Testis (tissue), 3 donors: Measurements from ENCODE around the gene HNRNPL. TPM values are rescaled to one million over a fixed set of nuclear protein-coding genes. Genes with fewer than 3 reads are reported as not detected.
"Not testable (repeated sequence)": the region's sequence is repeated elsewhere in the genome, so short reads cannot be mapped to it uniquely, and the experiment has no call there.

Experiments used
- DNase-seq: peaks from one replicate; pipeline ENCODE4 v3.0.0-alpha.2; 2019
- H3K27ac ChIP-seq, 2 donors: fragments of 200-600 bp; sonication (generic); one replicate each; pipeline ENCODE4 v1.5.1; 2019
- H3K27me3 ChIP-seq: fragments of 200-600 bp; sonication (generic); one replicate; pipeline ENCODE4 v1.5.1; 2019
- H3K36me3 ChIP-seq: fragments of 200-600 bp; sonication (generic); one replicate; pipeline ENCODE4 v1.5.1; 2017; ENCODE audit warnings: low read depth; ENCODE audit errors: missing control alignments
- H3K4me1 ChIP-seq: fragments of 200-600 bp; sonication (generic); one replicate; pipeline ENCODE4 v1.5.1; 2019
- H3K4me3 ChIP-seq, 2 donors: fragments of 200-600 bp; sonication (generic); one replicate each; pipeline ENCODE4 v1.5.1; 2017 to 2019
- H3K9me3 ChIP-seq: fragments of 200-600 bp; sonication (generic); one replicate; pipeline ENCODE4 v1.5.1; 2017
- POLR2A ChIP-seq: fragments of 450-650 bp; IDR thresholded peaks from one replicate; pipeline ENCODE4 v1.6.1; 2017; ENCODE audit warnings: antibody characterized with exemption, mild to moderate bottlenecking, moderate library complexity
- WGBS, 2 donors: methylation state at CpG; one replicate each; pipeline ENCODE4 v1.1.5; 2018; 5-methylcytosine and 5-hydroxymethylcytosine counted together
- intact Hi-C: fragments of 100-400 bp; cut with DNase I; formaldehyde crosslinking; loops from one replicate; pipeline ENCODE4 v1.15.1; 2023; ENCODE audit warnings: low total_unique reads
- polyA plus RNA-seq: library from polyadenylated mRNA; stranded (reverse); fragments of 350-450 nt; fragmentation: Illumina TruSeq; extraction: RNeasy Lipid Tissue Mini Kit (QIAGEN cat#74804); gene quantifications from one replicate; pipeline ENCODE4 v1.2.3, GENCODE V29; 2014; ENCODE audit warnings: low read depth, low replicate concordance; ENCODE audit not compliant: insufficient read depth
- total RNA-seq, 2 donors: library from RNA; depleted of rRNA; stranded (reverse); fragments of >200 nt; gene quantifications; one replicate each; pipeline ENCODE4 v1.2.3, GENCODE V29; 2016
- TF ChIP-seq, protein P1 (sequence below), 3 experiments: fragments of 450-650 bp in 2 of 3; fragments of 200-600 bp in 1 of 3; sonication (generic) in 1 of 3; IDR thresholded peaks; one replicate each; pipeline ENCODE4 v1.5.1; 2016 to 2019; ENCODE audit warnings: antibody characterized with exemption in 3 of 3, mild to moderate bottlenecking in 2 of 3, moderate library complexity in 1 of 3

The HNRNPL gene
- total and polyA plus RNA-seq, 3 donors from 2014 or later: 216 to 307 (median 249) TPM

DNA sequence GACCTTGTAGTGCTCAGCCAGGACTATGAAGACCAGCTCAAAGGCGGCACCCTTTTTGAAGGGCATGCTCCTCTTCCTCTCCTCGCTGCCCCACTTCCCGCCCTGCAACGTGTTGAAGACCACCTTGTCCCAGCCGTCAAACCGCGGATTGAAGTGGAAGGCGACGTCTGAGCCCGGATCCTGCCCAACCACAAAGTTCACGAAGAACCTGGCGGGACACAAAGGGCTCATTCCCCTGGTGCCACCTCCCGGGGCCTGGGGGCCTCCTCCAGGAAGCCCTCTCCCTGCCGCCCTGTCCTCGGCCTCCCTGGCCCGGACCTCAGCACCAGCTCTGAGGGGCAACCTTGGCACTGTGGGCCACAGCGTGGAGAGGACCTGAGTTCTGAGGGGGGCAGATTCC is 41.0 kb downstream of the HNRNPL start:
- DNase-seq: no peak
- intact Hi-C loops: no loop called here
- no peaks in the 10 kb centered on the region for H3K4me1 ChIP-seq
- H3K27ac ChIP-seq: no peak overlapping the region
- 93 to 98% methylated on average over 17 of the region's 17 CpGs for WGBS, 2 donors
- H3K9me3 ChIP-seq: no peaks in the 10 kb centered on the region
- no peak overlapping the region for H3K4me3 ChIP-seq
- H3K27me3 ChIP-seq: no peaks in the 10 kb centered on the region
- no peak for TF ChIP-seq POLR2A
- TF ChIP-seq, protein P1, sequence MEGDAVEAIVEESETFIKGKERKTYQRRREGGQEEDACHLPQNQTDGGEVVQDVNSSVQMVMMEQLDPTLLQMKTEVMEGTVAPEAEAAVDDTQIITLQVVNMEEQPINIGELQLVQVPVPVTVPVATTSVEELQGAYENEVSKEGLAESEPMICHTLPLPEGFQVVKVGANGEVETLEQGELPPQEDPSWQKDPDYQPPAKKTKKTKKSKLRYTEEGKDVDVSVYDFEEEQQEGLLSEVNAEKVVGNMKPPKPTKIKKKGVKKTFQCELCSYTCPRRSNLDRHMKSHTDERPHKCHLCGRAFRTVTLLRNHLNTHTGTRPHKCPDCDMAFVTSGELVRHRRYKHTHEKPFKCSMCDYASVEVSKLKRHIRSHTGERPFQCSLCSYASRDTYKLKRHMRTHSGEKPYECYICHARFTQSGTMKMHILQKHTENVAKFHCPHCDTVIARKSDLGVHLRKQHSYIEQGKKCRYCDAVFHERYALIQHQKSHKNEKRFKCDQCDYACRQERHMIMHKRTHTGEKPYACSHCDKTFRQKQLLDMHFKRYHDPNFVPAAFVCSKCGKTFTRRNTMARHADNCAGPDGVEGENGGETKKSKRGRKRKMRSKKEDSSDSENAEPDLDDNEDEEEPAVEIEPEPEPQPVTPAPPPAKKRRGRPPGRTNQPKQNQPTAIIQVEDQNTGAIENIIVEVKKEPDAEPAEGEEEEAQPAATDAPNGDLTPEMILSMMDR (IDR thresholded peaks at IDR 0.05): no peak
- no peaks in the 10 kb centered on the region for H3K36me3 ChIP-seq

DNA sequence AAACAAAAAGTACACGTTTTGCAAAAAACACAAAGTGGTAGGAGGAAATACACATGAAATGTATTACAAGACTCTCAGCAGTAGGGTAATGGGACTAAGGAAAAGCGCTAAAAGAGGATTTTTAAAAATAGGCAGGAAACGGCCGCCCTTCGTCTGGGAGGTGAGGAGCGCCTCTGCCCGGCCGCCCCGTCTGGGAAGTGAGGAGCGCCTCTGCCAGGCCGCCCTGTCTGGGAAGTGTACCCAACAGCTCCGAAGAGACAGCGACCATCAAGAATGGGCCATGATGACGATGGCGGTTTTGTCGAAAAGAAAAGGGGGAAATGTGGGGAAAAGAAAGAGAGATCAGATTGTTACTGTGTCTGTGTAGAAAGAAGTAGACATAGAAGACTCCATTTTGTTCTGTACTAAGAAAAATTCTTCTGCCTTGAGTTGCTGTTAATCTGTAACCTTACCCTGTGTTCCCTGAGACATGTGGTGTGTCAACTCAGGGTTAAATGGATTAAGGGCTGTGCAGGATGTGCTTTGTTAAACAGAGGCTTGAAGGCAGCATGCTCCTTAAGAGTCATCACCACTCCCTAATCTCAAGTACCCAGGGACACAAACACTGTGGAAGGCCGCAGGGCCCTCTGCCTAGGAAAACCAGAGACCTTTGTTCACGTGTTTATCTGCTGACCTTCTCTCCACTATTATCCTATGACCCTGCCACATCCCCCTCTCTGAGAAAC is 42.2 kb downstream of the HNRNPL start:
- H3K4me1 ChIP-seq, H3K9me3 ChIP-seq, H3K36me3 ChIP-seq, DNase-seq, H3K4me3 ChIP-seq, intact Hi-C loops, H3K27ac ChIP-seq, H3K27me3 ChIP-seq: not testable (repeated sequence)
- 80 to 89% methylated on average over 18 of the region's 18 CpGs for WGBS, 2 donors

DNA sequence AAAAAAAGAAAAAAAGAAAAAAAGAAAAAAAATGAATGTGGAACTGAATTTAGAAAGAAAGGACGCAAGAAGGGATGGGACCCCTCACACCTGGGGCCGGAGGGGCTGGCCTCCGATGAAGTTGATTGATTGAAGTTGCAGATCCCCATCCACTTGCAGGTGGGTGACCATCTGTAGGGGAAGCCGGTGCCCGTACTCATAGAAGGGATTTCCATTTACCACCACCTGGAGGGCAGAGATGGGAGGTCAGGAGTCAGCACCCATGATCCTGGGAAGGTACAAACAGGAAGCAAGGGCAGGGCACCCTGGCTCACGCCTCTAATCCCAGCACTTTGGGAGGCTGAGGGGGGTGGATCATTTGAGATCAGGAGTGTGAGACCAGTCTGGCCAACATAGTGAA is 43.4 kb downstream of the HNRNPL start:
- DNase-seq: no peak

DNA sequence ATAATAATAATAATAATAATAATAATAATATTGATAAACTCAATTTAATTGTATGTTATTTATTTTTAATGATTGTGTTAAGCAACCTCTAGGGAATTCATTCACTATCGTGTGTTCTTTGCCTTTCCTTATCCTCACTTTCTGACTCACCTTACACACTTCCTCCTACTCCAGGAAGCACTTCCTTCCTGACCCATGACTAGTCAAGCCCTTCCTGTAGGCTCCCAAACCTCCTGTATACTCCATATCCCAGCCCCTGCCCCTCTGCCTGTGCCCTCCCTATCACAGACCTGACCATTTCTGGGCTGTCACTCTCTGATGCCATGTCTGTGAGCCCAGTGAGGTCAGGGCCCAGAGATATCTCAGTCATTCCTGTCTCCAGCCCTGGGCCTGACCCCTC is 44.6 kb downstream of the HNRNPL start:
- Histone ChIP-seq H3K4me3 (no peak overlapping the region), H3K27ac (no peak overlapping the region), H3K4me1 (no peaks in the 10 kb centered on the region), H3K27me3 (no peaks in the 10 kb centered on the region), H3K9me3 (no peaks in the 10 kb centered on the region), H3K36me3 (no peaks in the 10 kb centered on the region)
- no peak for TF ChIP-seq POLR2A
- TF ChIP-seq, protein P1 (IDR thresholded peaks at IDR 0.05): no peak
- 62 to 73% methylated on average over 1 of the region's 1 CpG for WGBS, 2 donors
- intact Hi-C loops: no loop called here
- no peak for DNase-seq

More for the DNA sequence above, 43.4 kb downstream of the HNRNPL start:
- intact Hi-C loops: no loop called here
- Histone ChIP-seq H3K36me3 (no peaks in the 10 kb centered on the region), H3K4me1 (no peaks in the 10 kb centered on the region), H3K27ac (no peak overlapping the region), H3K9me3 (no peaks in the 10 kb centered on the region), H3K27me3 (no peaks in the 10 kb centered on the region), H3K4me3 (no peak overlapping the region)
- 89 to 99% methylated on average over 6 of the region's 6 CpGs for WGBS, 2 donors
- TF ChIP-seq, protein P1 (IDR thresholded peaks at IDR 0.05): no peak
- no peak for TF ChIP-seq POLR2A

DNA sequence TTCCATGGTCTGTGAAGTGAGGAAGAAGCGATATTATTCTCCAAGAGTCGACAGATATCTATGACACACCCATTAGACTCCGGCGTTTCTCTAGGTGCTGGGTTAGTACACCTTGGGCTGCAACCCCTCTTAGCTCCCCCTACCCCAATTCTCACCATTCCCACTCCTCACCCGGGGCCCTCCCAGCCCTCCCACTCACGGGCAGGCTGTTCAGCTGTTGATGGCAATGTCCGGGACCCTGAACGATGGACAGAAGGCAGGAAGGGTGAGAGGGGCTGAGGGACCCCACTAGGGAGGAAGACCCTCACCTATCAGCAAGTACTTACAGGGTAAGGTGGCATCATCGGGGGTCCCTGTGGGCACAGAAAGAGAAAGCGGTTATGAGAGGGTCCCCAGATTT is 46.2 kb downstream of the HNRNPL start:
- 89 to 90% methylated on average over 10 of the region's 10 CpGs for WGBS, 2 donors
- TF ChIP-seq POLR2A: no peak
- TF ChIP-seq, protein P1 (IDR thresholded peaks at IDR 0.05): no peak
- no peak for DNase-seq
- no peaks in the 10 kb centered on the region for H3K4me1 ChIP-seq
- H3K4me3 ChIP-seq: no peak overlapping the region
- intact Hi-C loops: no loop called here
- no peaks in the 10 kb centered on the region for H3K36me3 ChIP-seq
- no peaks in the 10 kb centered on the region for H3K9me3 ChIP-seq
- no peaks in the 10 kb centered on the region for H3K27me3 ChIP-seq
- H3K27ac ChIP-seq: no peak overlapping the region
